T-helper 1 cell (primary cell): Measurements from ENCODE around the gene RBMY1D.
"Not testable (repeated sequence)": the region's sequence is repeated elsewhere in the genome, so short reads cannot be mapped to it uniquely, and the experiment has no call there.

Source experiments
- DNase-seq, 5 donors: peaks; one replicate each; pipeline ENCODE4 v3.0.0-alpha.2; 2012 to 2020
- total RNA-seq, 4 donors: gene quantifications; one replicate each; lab custom pipeline; 2026; lab: John Stamatoyannopoulos, UW

The RBMY1D gene
- total RNA-seq = 0 reads per million in 4 donors

DNA sequence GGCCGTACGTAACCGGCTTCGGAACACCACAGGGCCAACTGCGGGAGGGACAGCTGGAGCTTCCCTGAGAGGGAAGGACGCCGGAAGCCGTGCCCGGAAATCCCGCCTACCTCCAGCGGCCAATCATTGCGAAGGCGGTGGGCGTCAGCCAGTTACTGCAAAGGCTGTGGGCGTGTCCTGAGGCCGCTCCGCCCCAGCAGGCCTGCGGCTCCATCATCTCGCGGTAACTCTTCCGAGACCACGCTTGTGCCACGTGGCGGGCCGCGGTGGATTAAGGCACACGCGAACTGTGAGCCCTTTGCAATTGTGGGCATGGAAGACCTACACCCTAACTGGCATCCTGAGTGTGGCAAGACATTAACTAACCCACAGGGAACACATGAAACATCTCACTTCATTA, at the start of gene RBMY1D:
TSS of gene RBMY1D (minus strand) at position 101 of the 400 bp plus-strand sequence. CDS start 2,013 bp downstream, outside the sequence.
- DNase-seq = not testable (repeated sequence)

DNA sequence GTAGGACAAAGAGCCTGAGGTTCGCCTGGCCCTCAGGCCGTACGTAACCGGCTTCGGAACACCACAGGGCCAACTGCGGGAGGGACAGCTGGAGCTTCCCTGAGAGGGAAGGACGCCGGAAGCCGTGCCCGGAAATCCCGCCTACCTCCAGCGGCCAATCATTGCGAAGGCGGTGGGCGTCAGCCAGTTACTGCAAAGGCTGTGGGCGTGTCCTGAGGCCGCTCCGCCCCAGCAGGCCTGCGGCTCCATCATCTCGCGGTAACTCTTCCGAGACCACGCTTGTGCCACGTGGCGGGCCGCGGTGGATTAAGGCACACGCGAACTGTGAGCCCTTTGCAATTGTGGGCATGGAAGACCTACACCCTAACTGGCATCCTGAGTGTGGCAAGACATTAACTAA, 23.6 kb upstream of the RBMY1D start, which contains the start of gene RBMY1E:
TSS of gene RBMY1E (minus strand) at position 101 of the 400 bp plus-strand sequence. CDS start 1,978 bp downstream, outside the sequence.
- DNase-seq = not testable (repeated sequence)

DNA sequence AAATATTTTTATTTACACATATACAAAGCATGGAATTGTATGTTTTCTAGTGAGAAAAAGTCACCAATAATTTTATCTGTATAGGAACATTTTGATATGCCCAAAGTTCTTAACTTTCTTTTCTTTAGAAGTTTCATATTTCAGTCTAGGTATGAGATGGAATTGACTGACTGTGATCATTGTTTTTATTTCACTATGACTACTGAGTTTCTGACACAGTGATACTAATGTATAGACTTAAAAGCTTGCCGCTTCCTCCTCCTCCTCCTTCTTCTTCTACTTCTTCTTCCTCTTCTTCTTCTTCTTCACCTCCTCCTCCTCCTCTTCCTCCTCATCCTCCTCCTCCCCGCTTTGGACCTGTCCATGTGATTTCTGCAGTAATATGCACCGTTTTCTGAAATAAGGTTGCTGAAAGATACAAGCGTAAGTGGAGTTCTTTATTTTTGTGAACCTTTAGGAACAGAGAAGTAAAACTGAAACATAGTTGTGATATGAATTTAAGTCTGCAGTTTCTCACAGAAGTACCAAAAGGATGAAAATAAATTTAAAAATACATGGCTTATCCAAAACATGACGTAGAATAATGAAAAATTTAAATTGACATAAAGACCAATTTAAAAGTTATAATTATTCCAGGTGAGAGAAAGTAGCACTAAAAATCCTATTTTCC, 24.8 kb downstream of the RBMY1D start:
- not testable (repeated sequence) for DNase-seq

DNA sequence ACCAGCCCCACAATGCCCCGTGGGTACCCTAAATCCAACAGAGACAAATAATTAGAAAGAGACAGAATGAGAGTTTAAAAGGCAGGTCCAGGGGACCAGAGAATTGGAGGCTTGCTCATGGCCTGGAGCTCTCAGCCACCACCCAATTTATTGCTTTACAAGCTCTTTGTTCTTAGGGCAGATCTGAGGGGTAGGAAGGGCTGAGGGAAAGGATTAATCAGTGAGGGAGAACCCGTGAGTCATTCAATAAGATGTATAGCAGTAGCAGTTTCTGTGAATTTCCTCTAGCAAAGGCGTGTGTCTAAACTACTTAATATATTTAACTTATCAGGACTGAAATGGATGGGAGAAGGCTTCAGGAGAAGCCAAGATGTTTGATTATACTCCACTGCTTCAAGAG, 48.8 kb downstream of the RBMY1D start:
- no peak for DNase-seq

DNA sequence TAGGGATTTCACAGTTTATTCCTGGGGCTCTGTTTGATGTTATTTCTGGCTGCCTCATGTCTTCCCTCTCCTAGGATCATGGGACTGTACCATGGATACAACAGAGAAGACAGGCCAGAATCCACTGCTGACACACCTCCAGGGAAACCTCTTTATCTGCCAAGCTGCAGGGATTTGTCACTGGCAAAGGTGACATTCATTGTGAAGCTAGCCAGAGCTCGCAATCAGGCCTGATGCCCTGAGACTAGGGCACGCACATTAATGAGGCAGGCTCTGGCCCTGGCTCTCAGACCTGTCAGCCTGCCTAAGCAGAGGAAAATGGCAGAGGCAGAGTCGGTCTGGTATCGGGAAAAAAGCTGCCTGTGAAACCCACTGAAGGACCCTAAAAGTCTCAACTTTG, 52.2 kb downstream of the RBMY1D start:
- no peak for DNase-seq

DNA sequence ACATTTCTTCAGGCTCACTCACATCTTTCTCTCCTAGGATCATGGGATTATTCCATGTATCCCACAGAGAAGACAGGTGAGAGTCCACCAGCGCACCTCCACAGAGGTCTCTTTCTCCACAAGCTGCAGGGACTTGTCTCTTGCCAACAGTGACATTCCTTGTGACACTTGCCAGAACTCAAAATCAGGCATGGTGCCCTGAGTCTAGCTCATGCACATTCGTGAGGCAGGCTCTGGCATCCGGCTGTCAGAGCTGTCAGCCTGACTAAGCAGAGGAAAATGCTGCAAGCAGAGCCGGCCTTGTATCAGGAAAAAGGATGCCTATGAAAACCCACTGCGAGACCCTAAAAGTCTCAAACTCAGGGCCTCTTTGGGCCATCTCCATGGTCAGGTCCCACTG, 54.8 kb downstream of the RBMY1D start:
- no peak for DNase-seq

DNA sequence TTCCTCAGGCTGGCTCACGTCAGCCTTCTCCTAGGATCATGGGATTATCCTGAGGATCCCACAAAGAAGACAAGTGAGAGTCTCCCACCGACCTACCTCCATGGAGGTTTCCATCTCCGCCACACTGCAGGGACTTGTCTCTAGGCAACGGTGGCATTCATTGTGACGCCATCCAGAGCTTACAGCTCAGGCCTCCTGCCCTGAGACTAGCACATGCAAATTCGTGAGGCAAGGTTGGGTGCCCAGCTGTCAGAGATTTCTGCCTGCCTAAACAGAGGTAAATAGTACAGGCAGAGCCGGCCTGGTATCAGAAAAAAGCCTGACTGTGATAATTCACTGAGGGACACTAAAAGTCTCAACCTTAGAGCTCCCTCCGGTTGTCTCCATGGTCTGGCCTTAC, 58.0 kb downstream of the RBMY1D start:
- no peak for DNase-seq

DNA sequence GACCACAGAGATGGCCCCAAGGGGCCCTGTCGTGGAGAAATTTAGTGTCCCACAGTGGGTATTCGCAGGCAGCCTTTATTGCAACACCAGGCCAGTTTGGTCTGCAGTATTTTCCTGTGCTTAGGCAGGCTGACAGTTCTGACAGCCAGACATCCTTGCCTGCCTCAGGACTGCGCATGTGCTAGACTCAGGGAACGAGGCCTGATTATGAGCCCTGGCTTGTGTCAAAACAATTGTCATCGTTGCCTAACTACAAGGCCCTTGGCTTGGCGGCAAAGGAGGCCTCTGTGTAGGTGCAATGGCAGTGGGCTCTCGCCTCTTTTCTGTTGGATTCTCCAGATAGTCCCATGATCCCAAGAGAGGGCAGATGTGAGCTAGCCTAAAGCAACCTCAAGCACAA, 59.3 kb downstream of the RBMY1D start:
- no peak for DNase-seq
